ENCODE results near the gene ADGRA1.

Gene ADGRA1

GRCh38 chr10:133154996-133155778, 67.5 kb downstream of the ADGRA1 start:
- DNase-seq = no peak

GRCh38 chr10:133156674-133157579, 69.2 kb downstream of the ADGRA1 start:
- DNase-seq = no peak

DNA sequence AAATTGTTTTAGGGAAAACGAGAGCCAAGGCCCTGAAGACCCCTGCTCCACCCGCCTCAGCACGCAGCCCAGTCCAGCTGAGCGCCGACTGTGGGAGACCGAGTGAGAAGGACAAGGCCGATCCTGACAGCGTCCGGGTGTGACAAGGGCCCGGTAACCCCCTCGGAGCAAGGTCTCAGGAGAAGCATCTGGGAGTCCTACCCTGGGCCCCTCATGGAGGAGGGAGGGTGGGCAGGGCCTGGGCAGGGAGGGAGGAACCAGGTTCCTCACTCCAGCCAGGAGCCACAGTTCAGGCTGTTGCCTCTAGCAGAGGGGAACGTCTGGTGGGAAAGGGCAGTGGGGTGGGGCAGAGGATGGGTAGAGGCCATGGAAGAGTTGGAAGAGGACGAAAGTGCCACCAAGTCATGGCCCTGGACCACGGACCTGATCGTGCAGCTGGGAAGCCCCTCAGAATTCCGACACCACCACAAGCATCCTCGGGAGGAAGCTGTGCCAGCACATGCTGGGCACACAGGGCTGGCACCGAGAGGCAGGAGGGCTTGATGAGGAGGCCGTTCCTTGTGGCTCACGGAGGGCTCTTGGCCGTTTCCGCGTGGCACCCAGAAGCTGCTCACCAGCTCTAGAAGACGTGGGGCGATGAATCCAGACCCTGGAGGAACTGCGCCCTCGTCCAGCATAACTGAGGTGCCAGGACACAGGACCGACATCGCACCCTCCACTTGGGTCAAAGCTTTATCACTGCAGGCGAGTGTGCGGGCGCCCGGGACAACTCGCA, 70.1 kb downstream of the ADGRA1 start:
- no peak for DNase-seq

DNA sequence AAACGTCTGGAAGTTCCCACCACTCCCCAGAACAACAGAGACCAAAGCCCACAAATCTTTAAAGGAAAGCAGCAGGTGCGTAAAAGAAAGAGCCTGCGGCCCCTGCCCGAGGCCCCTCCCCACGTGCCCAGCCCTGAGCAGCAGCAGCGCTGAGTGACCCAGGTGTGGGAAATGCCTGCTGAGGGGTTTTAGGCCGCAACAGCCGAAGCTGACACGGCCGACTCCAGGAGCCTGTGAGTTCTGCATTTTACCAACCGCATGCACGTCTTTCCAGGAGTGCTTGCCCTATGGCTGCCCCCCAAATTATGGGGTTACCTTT, 70.7 kb downstream of the ADGRA1 start:
- DNase-seq = no peak

DNA sequence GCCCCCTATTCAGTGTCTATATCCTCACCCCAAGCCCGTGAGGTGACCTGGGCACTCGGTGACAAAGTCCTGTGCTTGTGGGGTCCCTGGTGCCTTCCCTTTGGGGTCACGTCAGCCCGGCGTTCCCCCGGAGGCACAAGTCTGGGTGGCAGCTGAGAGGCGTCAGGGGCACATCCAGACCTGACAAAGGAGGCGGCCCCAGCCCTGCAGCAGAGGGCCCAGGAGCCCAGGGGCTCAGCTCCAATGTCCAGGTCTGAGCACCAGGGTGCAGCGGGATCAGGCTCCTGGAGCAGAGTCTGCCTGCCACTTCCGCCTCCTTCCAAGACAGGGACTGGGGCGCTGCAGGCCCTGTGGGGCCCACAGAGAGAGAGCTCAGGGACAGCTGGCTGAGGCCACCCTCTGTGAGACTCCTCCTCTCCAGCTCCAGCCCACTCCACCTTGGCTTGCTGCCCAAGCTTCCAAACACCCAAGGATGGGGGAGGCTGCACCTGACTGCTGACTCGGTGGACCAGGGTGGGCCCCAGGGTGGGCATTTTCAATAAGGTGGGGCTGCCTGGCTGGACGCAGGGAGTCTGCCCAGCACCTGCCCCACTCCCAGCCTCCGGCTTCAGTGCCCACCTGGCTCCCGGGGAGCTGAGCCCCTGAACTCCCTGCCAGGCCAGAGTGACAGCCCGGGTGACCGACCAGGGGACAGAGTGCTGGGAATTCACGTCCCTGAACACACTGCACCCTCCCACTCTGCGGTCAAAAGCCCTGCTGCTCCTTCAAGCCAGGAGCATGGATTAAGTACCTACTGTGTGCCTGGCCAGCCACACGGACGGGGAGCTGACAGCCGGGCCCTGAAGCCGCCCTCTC, 71.3 kb downstream of the ADGRA1 start:
- no peak for DNase-seq

DNA sequence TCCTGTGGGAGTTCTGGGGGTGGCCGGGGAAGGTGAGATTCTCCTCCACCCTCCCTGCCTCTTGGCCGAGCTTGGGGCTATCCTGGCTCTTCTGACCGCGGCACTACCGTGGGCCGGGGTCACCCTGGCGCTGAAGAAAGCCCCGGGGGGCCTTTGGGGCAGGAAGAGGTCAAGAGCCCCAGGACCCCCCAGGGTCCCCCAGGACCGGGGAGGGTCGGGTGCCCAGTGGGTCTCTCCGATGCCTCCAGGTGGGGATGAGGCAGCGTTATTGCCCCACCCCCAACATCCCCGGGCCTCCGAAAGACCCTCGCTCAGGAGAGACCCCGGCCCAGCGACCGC, 71.9 kb downstream of the ADGRA1 start:
- no peak for DNase-seq

DNA sequence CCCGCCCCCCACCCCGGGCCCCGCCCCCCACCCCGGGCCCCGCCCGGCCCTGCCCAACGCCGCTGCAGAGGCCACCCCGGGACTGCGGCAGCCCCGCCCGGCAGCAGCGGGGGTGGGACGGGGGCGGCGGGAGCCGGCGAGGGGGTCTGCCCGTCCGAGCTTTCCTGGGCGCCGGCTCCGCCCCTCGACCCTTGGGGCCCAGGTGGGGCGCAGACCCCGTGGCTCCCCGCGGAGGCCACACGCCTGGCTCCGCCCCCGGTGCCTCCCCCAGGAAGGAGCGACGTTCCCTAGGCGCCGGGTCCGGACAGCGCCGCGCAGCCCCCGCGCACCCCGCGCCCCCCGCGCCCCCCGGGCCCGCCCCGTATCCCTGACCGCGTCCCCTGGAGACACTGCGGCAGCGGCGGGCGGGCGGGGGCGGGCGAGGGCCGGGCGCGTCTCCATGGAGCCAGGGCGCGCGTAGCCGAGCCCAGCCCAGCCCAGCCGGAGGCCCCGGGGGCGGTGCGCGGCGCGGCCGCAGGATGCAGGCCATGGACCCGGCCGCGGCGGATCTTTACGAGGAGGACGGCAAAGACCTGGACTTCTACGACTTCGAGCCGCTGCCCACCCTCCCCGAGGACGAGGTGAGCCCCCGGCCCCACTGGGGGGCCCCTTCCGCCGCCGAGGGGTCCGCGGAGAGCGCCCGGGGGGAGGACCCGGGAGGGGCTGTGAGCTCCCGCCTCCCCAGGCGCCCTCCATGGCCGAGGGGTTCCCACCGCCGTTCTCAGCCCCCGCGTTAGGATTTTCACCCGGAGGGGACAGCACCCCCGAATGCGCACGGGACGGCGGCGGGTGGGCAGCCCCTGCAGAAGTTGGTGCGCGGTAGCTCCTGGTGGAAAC, 72.5 kb downstream of the ADGRA1 start, which contains the start of gene KNDC1:
KNDC1 (plus strand) TSS at position 270 of the 876 bp plus-strand sequence; CDS start at position 519, 249 bp downstream.
- no peak for DNase-seq

GRCh38 chr10:133160826-133161471, 73.2 kb downstream of the ADGRA1 start:
- DNase-seq = no peak

GRCh38 chr10:133161486-133162109, 73.9 kb downstream of the ADGRA1 start:
- no peak for DNase-seq

DNA sequence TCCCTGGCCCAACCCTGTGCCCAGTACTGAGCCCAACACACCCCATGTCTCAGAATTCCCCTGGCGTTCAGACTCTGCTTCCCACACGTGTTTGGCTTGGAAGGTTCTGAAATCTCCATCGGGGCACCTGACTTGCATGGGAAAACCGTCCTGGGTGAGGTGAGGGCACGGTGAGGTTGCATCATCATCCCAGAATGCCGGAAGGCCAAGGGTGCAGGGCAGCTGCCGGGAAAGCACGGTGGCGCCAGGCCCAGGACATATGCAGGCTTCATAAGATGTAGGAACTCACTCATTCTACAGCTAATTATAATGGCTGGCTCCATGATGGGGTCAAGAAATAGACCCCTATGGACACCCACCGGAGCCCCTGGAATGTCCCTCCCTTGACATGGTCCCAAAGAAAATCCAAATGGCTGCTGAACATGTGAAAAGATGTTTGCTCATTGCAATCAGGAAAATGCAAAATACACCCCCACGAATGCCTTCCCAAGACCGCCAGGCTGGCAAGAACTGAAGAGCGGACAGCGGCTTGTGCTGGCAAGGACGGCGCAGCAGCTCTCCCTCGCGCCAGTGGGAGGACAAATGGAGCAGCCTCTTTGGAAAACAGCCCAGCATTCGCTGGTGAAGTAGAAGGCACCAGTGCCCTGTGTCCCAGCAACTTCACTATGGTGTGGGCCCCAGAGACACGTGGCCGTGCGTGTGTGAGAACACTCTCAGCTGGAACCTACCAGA, 74.6 kb downstream of the ADGRA1 start:
- DNase-seq = no peak

- DNase-seq = no peak
Measured at GRCh38 chr10:133162910-133163856, 75.5 kb downstream of the ADGRA1 start.

GRCh38 chr10:133163889-133164815, 76.4 kb downstream of the ADGRA1 start:
- DNase-seq = peak; percentile 7

DNA sequence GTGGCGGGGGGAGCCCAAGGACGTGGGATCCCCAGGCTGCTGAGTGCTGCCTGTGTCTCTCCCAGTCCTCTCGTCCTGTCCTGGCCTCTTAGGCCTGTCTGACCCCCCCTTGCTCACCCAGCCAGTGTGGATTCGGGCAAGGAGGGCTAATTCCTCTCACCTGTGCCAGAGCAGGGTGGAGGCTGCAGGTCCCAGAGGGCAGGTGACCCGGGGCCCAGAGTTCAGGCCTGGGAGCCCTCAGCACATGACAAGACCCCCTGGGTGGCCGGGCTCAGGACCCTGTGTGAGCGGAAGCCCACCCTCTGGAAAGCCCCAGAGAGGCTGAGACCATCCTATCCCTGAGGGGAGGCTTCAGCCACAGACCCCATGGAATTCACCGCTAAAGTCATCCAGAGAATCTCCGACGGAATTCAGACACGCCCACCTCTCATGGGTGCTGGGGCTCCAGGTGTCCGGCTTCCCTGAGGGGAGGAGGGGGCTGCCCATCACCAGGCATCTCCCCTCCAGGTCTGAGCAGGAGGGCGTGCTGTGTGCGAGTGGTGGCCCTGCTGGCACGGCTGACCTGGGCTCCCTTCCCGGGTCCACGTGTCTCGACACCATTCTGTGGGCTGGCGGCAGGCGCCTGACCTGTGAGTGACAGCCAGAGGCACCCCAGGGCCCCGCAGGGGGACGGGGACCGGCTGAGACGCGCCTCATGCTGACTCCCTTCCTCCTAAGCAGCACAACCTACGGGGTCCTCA, 77.3 kb downstream of the ADGRA1 start:
- DNase-seq = no peak

DNA sequence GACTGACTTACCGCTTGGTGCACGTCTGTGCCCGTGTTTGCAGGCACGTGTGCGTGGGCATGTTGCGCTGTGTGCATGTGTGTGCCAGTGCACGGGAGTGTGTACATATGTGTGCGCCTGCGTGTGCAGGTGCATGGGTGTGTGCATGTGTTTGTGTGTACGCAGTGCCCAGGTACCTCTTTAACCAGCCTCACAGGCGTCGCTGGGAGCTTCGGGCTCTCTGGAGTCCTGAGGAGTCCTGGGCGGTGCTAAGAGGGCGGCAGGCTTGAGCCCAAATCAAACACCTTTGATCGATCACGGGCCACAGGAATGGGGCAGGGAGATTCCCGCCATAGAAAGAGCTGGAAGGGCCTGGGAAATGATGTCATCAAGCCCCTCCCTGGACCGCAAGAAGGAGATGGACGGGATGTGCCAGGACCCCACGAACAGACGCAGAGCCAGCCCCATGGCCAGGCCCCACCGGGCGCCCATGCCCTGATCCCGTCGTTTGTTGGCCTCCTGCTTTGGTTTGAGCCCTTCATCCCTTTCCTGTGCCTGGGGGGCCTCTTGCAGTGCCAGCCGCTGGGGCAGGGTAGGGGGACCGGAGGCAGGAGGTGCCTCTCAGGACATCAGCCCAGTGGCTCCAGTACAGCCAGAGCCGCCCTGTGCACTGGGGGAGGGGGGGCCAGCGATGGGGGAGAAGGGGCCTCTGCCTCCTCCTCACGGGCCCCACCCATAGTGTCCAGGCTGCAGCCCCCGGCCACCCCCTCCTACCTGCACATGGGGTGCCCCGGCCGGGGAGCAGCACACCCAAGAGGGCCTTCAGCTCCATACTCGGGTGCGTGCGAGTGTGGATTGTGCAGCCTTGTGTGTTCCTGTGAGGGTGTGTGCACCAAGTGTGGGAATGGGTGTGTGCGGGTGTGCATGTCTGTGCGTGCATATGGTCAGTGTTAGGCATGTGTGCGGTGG, 78.1 kb downstream of the ADGRA1 start:
- no peak for DNase-seq

DNA sequence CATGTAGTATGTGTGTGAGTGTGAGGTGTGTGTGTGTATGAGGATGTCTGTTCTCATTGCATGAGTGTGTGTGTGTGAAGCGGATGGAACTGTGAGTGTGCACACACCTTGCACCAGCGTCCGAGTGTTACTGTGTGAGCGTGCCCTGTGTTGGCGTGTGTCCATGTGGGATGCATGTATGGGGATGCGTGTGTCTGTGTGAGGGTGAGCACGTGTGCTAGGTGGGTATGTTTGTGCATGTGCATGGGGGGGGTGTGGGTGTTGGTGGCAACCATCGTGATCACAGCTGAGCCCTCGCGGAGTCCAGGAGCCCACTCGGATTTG, 78.7 kb downstream of the ADGRA1 start:
- no peak for DNase-seq

Measured in NCI-H187 treated with DMSO at 0.1 percent for 48 hours (cell line).